HG02840 (cell line): ENCODE results near the gene NOTCH1.

Experiments used
- ATAC-seq: cut with Tn5 transposase; IDR thresholded peaks from one replicate; pipeline ENCODE4 v1.9.1; 2021; ENCODE audit warnings: mild to moderate bottlenecking, moderate library complexity, moderate number of reproducible peaks; ENCODE audit not compliant: unreplicated experiment, low FRiP score

NOTCH1 gene

GRCh38 chr9:136549010-136549980 is 3.4 kb upstream of the NOTCH1 start:
- no peak for ATAC-seq

GRCh38 chr9:136547508-136548215 is 1.8 kb upstream of the NOTCH1 start:
- ATAC-seq: no peak

GRCh38 chr9:136546697-136547501 is 1.1 kb upstream of the NOTCH1 start:
- ATAC-seq: peak; percentile 8

GRCh38 chr9:136545692-136545964 is 220 bp downstream of the NOTCH1 start:
- no peak for ATAC-seq

GRCh38 chr9:136544964-136545691 is 720 bp downstream of the NOTCH1 start:
- ATAC-seq: peak; percentile 19

GRCh38 chr9:136544548-136544963 is 1.3 kb downstream of the NOTCH1 start:
- ATAC-seq: no peak

GRCh38 chr9:136543830-136544547 is 1.9 kb downstream of the NOTCH1 start:
- ATAC-seq: no peak

GRCh38 chr9:136543280-136543679 is 2.6 kb downstream of the NOTCH1 start:
- no peak for ATAC-seq

- ATAC-seq: no peak
Observed at GRCh38 chr9:136542241-136543040, 3.4 kb downstream of the NOTCH1 start.

- ATAC-seq: no peak
Observed at GRCh38 chr9:136541709-136542108, 4.1 kb downstream of the NOTCH1 start.

GRCh38 chr9:136541179-136541578 is 4.7 kb downstream of the NOTCH1 start:
- no peak for ATAC-seq

- peak; percentile 57 for ATAC-seq
Observed at GRCh38 chr9:136539427-136540421, 6.1 kb downstream of the NOTCH1 start.

- ATAC-seq: peak; percentile 21
Observed at GRCh38 chr9:136538599-136539426, 7.0 kb downstream of the NOTCH1 start.

- no peak for ATAC-seq
Observed at GRCh38 chr9:136537896-136538598, 7.8 kb downstream of the NOTCH1 start.

GRCh38 chr9:136537411-136537810 is 8.4 kb downstream of the NOTCH1 start:
- ATAC-seq: no peak

- no peak for ATAC-seq
Observed at GRCh38 chr9:136536721-136537241, 9.1 kb downstream of the NOTCH1 start.
